BLaER1 treated with 17β-estradiol and CSF1 and Interleukin-3, amounts not matched to agents 10 nM and 100 nM (cell line): ENCODE data around the gene ATP2A3.
A peak's percentile ranks its signal among the peaks of the same experiment; 100 is the strongest.

Experiments
- H3K27ac ChIP-seq, 11 experiments: shearing (Covaris generic); formaldehyde crosslinking; 2 replicates each; pipeline ENCODE4 v1.8.1; 2022
- H3K27me3 ChIP-seq, 11 experiments: shearing (Covaris generic); formaldehyde crosslinking; 2 replicates each; pipeline ENCODE4 v1.8.1; 2022
- H3K36me3 ChIP-seq, 11 experiments: shearing (Covaris generic); formaldehyde crosslinking; 2 replicates each; pipeline ENCODE4 v1.8.1; 2022
- H3K4me1 ChIP-seq, 10 experiments: shearing (Covaris generic); formaldehyde crosslinking; 2 replicates each; pipeline ENCODE4 v1.8.1; 2022
- H3K4me2 ChIP-seq, 11 experiments: shearing (Covaris generic); formaldehyde crosslinking; 2 replicates each; pipeline ENCODE4 v1.8.1; 2022
- H3K4me3 ChIP-seq, 10 experiments: shearing (Covaris generic); formaldehyde crosslinking; 2 replicates each; pipeline ENCODE4 v1.8.1; 2022
- H3K9ac ChIP-seq, 11 experiments: shearing (Covaris generic); formaldehyde crosslinking; 2 replicates each; pipeline ENCODE4 v1.8.1; 2022
- H3K9me3 ChIP-seq, 11 experiments: shearing (Covaris generic); formaldehyde crosslinking; replicated peaks in 1 of 11; 2 replicates each; pipeline ENCODE4 v1.8.1; 2022
- H4K20me1 ChIP-seq, 11 experiments: shearing (Covaris generic); formaldehyde crosslinking; 2 replicates each; pipeline ENCODE4 v1.8.1; 2022
- Cebpa-rat ChIP-seq, 11 experiments: shearing (Covaris generic); IDR thresholded peaks; 2 replicates each; pipeline ENCODE4 v1.8.1; 2022

Gene ATP2A3

GRCh38 chr17:3927628-3928340 lies 36.5 kb downstream of the ATP2A3 start:
- H3K4me3 ChIP-seq, result no peak overlapping the region
- H3K4me2 ChIP-seq, result peak overlapping the region in 4 of 11 experiments; percentile 26 to 40 (median 32); a peak in 6 of 22 replicates
- peak overlapping the region in 4 of 11 experiments; percentile 17 to 26 (median 18); a peak in 2 of 22 replicates for H3K9ac ChIP-seq
- H3K36me3 ChIP-seq, result peaks cover 28 to 72% (median 46%) of the 10 kb centered on the region in 11 experiments; a peak in 21 of 22 replicates
- no peak overlapping the region for H3K27ac ChIP-seq
- TF ChIP-seq Cebpa-rat (IDR thresholded peaks at IDR 0.05), result no peak
- H3K27me3 ChIP-seq, result no peaks in the 10 kb centered on the region
- no peaks in the 10 kb centered on the region for H3K9me3 ChIP-seq
- H4K20me1 ChIP-seq, result peaks cover 0 to 37% (median 0%) of the 10 kb centered on the region in 11 experiments; a peak in 2 of 22 replicates
- H3K4me1 ChIP-seq, result peaks cover 10 to 39% (median 24%) of the 10 kb centered on the region in 10 experiments; a peak in 19 of 20 replicates

GRCh38 chr17:3926860-3927627 lies 37.2 kb downstream of the ATP2A3 start:
- H3K36me3 ChIP-seq, result peaks cover 22 to 65% (median 40%) of the 10 kb centered on the region in 11 experiments; a peak in 21 of 22 replicates
- TF ChIP-seq Cebpa-rat (IDR thresholded peaks at IDR 0.05), result no peak

DNA sequence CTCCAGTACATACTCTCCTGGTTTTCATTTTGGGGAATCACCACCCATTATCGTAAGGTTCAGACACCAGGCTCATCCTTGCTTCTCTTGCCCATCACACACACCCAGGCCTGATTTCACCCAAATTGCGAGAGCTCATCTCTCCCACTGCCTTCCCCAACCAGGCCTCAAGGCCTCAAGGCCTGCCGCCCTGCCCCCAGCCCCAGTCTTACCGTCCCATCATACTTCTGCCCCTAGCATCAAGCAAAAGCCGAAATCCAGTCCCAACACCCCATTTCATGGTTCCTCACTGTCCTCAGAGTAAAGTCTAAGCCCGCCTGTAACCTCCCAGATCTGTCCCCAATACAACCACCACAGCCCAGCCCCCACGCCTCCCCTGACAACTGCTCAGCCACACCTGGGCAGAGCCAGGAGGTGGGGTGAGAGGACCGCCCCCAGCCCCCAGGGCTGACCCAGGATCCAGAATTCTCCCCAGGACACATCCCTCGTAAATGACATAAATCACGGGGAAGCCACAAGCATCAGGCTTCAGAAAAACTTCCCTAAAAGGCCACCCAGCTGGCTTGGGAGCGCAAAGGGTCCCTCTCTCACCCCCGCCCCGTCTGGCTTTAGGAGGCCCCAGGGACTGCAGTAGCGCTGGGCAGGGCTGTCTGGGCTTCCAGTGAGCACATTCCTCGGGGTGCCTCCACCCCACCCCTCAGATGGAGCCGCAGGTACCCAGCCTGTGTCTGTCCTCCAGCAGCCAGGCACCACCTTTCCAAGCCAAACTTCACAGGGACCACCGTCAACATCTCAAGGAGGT lies 38.4 kb downstream of the ATP2A3 start:
- peaks cover 0 to 8% (median 0%) of the 10 kb centered on the region in 11 experiments; a peak in 2 of 22 replicates for H3K27me3 ChIP-seq
- 0 out of 22 replicates have a peak overlapping the region, but pooled peaks of 2 of the 11 experiments have one; percentile 16 to 25 for H3K27ac ChIP-seq
- peaks cover 19 to 58% (median 40%) of the 10 kb centered on the region in 10 experiments for H3K4me1 ChIP-seq
- no peak for TF ChIP-seq Cebpa-rat (IDR thresholded peaks at IDR 0.05)
- H3K9ac ChIP-seq, result peak overlapping the region in 6 of 11 experiments; percentile 3 to 31 (median 7); a peak in 5 of 22 replicates
- 0 out of 22 replicates have a peak overlapping the region, but pooled peaks of 1 of the 11 experiments have one; percentile 7 for H3K4me2 ChIP-seq
- H4K20me1 ChIP-seq, result peaks cover 0 to 38% (median 0%) of the 10 kb centered on the region in 11 experiments; a peak in 2 of 22 replicates
- no peak overlapping the region for H3K4me3 ChIP-seq
- H3K36me3 ChIP-seq, result peaks cover 22 to 55% (median 38%) of the 10 kb centered on the region in 11 experiments; a peak in 21 of 22 replicates
- H3K9me3 ChIP-seq, result no peaks in the 10 kb centered on the region

More at GRCh38 chr17:3926860-3927627, 37.2 kb downstream of the ATP2A3 start:
- Histone ChIP-seq H3K4me3 (no peak overlapping the region), H3K9ac (0 out of 22 replicates have a peak overlapping the region, but pooled peaks of 2 of the 11 experiments have one; percentile 17 to 18), H4K20me1 (peaks cover 0 to 38% (median 0%) of the 10 kb centered on the region in 11 experiments; a peak in 2 of 22 replicates), H3K4me2 (peak overlapping the region in 2 of 11 experiments; percentile 29 to 34; a peak in 1 of 22 replicates), H3K27me3 (no peaks in the 10 kb centered on the region), H3K27ac (no peak overlapping the region), H3K9me3 (no peaks in the 10 kb centered on the region), H3K4me1 (peaks cover 10 to 47% (median 28%) of the 10 kb centered on the region in 10 experiments; a peak in 19 of 20 replicates)

- no peak for TF ChIP-seq Cebpa-rat (IDR thresholded peaks at IDR 0.05)
- Histone ChIP-seq H3K4me3 (no peak overlapping the region), H3K4me2 (no peak overlapping the region), H4K20me1 (peaks cover 0 to 38% (median 0%) of the 10 kb centered on the region in 11 experiments; a peak in 2 of 22 replicates), H3K36me3 (peaks cover 22 to 51% (median 37%) of the 10 kb centered on the region in 11 experiments; a peak in 21 of 22 replicates), H3K4me1 (peaks cover 20 to 70% (median 50%) of the 10 kb centered on the region in 10 experiments), H3K9ac (no peak overlapping the region), H3K9me3 (no peaks in the 10 kb centered on the region), H3K27me3 (peaks cover 0 to 9% (median 0%) of the 10 kb centered on the region in 11 experiments; a peak in 2 of 22 replicates), H3K27ac (no peak overlapping the region)
These were observed 39.5 kb downstream of the ATP2A3 start for GRCh38 chr17:3924512-3925350.

DNA sequence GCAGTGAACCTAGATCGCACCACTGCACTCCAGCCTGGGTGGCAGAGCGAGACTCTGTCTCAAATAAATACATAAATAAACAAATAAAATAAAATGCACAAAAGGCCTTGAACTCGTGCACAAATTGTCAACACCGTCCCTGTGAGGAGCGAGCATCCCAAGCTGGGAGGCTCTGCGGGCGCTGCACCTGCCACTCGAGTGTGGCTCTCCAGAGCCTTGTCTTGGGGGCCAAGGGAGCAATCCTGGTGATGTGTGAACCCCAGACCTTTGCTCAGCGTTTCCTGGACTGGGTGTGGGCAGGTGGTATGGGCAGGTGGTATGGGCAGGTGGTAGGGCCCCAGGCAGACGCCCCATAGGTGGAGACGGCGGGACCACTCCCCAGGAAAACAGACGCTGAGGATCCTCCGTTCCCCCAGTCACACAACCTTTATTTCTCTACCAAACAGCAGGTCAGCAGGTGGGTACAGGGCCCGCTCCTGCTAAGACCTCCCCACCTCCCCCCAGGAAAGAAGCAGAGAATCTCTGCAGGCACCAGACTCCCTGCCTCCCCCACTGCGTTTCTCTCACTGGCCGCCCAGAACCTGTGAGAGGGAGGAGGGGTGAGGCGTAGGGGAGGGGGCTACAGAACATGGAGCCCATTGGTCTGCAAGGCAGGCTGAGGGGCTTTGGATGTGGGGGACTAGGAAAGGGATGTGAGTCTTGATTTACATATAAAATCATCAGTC lies 40.6 kb downstream of the ATP2A3 start:
- no peak overlapping the region for H3K4me2 ChIP-seq
- H3K27ac ChIP-seq, result no peak overlapping the region
- H3K4me3 ChIP-seq, result no peak overlapping the region
- H3K9me3 ChIP-seq, result no peaks in the 10 kb centered on the region
- no peak for TF ChIP-seq Cebpa-rat (IDR thresholded peaks at IDR 0.05)
- H3K27me3 ChIP-seq, result peaks cover 0 to 9% (median 0%) of the 10 kb centered on the region in 11 experiments; a peak in 2 of 22 replicates
- H3K4me1 ChIP-seq, result peaks cover 19 to 80% (median 59%) of the 10 kb centered on the region in 10 experiments
- peaks cover 0 to 35% (median 0%) of the 10 kb centered on the region in 11 experiments; a peak in 2 of 22 replicates for H4K20me1 ChIP-seq
- peaks cover 11 to 41% (median 26%) of the 10 kb centered on the region in 11 experiments; a peak in 20 of 22 replicates for H3K36me3 ChIP-seq
- H3K9ac ChIP-seq, result no peak overlapping the region

- Histone ChIP-seq H4K20me1 (peaks cover 0 to 26% (median 0%) of the 10 kb centered on the region in 11 experiments; a peak in 2 of 22 replicates), H3K4me3 (no peak overlapping the region), H3K36me3 (peaks cover 8 to 32% (median 18%) of the 10 kb centered on the region in 11 experiments; a peak in 17 of 22 replicates), H3K4me1 (peaks cover 22 to 76% (median 55%) of the 10 kb centered on the region in 10 experiments), H3K27me3 (peaks cover 0 to 9% (median 0%) of the 10 kb centered on the region in 11 experiments; a peak in 2 of 22 replicates), H3K27ac (no peak overlapping the region), H3K4me2 (peak overlapping the region in 4 of 11 experiments; percentile 2 to 26 (median 12); a peak in 3 of 22 replicates), H3K9me3 (no peaks in the 10 kb centered on the region), H3K9ac (no peak overlapping the region; a peak in 1 of 22 replicates)
- no peak for TF ChIP-seq Cebpa-rat (IDR thresholded peaks at IDR 0.05)
These were observed 41.5 kb downstream of the ATP2A3 start for GRCh38 chr17:3922765-3923164.
